Liver (tissue), 3 donors: Measurements from ENCODE around the gene TLR4.

ENCODE experiments used
- ATF3 ChIP-seq: IDR thresholded peaks from 2 replicates; pipeline ENCODE4 v1.6.1; 2016; ENCODE audit warnings: antibody characterized with exemption
- CTCF ChIP-seq: fragments of 150-350 bp; IDR thresholded peaks from 2 replicates; pipeline ENCODE4 v1.5.1; 2017; ENCODE audit warnings: improper control_type of control experiment, low read depth, low read length; ENCODE audit not compliant: missing input control
- JUND ChIP-seq, 2 donors: IDR thresholded peaks; 2 replicates each; pipeline ENCODE4 v1.6.1; 2016; ENCODE audit warnings: antibody characterized with exemption in 2 of 2
- MAX ChIP-seq: IDR thresholded peaks from 2 replicates; pipeline ENCODE4 v1.6.1; 2016; ENCODE audit warnings: antibody characterized with exemption
- RAD21 ChIP-seq, 2 donors: IDR thresholded peaks; 2 replicates each; pipeline ENCODE4 v1.6.1; 2016; ENCODE audit warnings: antibody characterized with exemption in 2 of 2, mild to moderate bottlenecking in 2 of 2
- REST ChIP-seq: IDR thresholded peaks from 2 replicates; pipeline ENCODE4 v1.6.1; 2016; ENCODE audit warnings: antibody characterized with exemption, mild to moderate bottlenecking
- TAF1 ChIP-seq: conservative IDR thresholded peaks from 2 replicates; pipeline ENCODE4 v1.6.1; 2016; ENCODE audit warnings: antibody characterized with exemption, mild to moderate bottlenecking
- YY1 ChIP-seq: IDR thresholded peaks from 2 replicates; pipeline ENCODE4 v1.6.1; 2016; ENCODE audit warnings: antibody characterized with exemption, mild to moderate bottlenecking
- ZBTB33 ChIP-seq: IDR thresholded peaks from 2 replicates; pipeline ENCODE4 v1.6.1; 2016; ENCODE audit warnings: antibody characterized with exemption
- donor health status: healthy.
- donor health status: healthy.

GRCh38 chr9:117687532-117687931 is 16.7 kb upstream of the TLR4 start:
- TF ChIP-seq CTCF (no peak), REST (no peak), ZBTB33 (no peak), YY1 (no peak), MAX (no peak), RAD21 (IDR thresholded peaks at IDR 0.05) (no peak), JUND (IDR thresholded peaks at IDR 0.05) (no peak), TAF1 (no peak), ATF3 (no peak)
